ENCODE results near the gene CDH20. TPM values are rescaled to one million over a fixed set of nuclear protein-coding genes. Genes with fewer than 3 reads are reported as not detected.

CDH20 gene
- total RNA-seq, 1 donor from 2014 or later = not detected

GRCh38 chr18:61589053-61589723, 256.0 kb downstream of the CDH20 start:
- no peak for TF ChIP-seq CTCF (IDR thresholded peaks at IDR 0.05)
- H3K36me3 Mint-ChIP-seq (ENCODE audit: low read depth) = peaks cover 3% of the 10 kb centered on the region
- H3K27me3 Mint-ChIP-seq (ENCODE audit: low read depth) = no peaks in the 10 kb centered on the region
- no peak for DNase-seq (ENCODE audit: low spot score)
- peak overlapping the region; percentile 73 for H3K27ac Mint-ChIP-seq (ENCODE audit: unreplicated experiment)
- H3K4me3 Mint-ChIP-seq (ENCODE audit: unreplicated experiment) = no peak overlapping the region
- H3K4me1 Mint-ChIP-seq (ENCODE audit: low read depth) = peaks cover 41% of the 10 kb centered on the region
- no peaks in the 10 kb centered on the region for H3K9me3 Mint-ChIP-seq (ENCODE audit: low read depth)

- peaks cover 3% of the 10 kb centered on the region for H3K36me3 Mint-ChIP-seq (ENCODE audit: low read depth)
- H3K27me3 Mint-ChIP-seq (ENCODE audit: low read depth) = no peaks in the 10 kb centered on the region
- H3K27ac Mint-ChIP-seq (ENCODE audit: unreplicated experiment) = peak overlapping the region; percentile 73
- peaks cover 41% of the 10 kb centered on the region for H3K4me1 Mint-ChIP-seq (ENCODE audit: low read depth)
- no peak overlapping the region for H3K4me3 Mint-ChIP-seq (ENCODE audit: unreplicated experiment)
- DNase-seq (ENCODE audit: low spot score) = no peak
- no peaks in the 10 kb centered on the region for H3K9me3 Mint-ChIP-seq (ENCODE audit: low read depth)
- no peak for TF ChIP-seq CTCF (IDR thresholded peaks at IDR 0.05)
Observed at GRCh38 chr18:61589724-61590065, 256.5 kb downstream of the CDH20 start.

GRCh38 chr18:61591253-61591652, 258.0 kb downstream of the CDH20 start:
- Mint-ChIP-seq H3K4me1 (ENCODE audit: low read depth) (peaks cover 52% of the 10 kb centered on the region), H3K4me3 (ENCODE audit: unreplicated experiment) (no peak overlapping the region), H3K36me3 (ENCODE audit: low read depth) (peaks cover 3% of the 10 kb centered on the region), H3K27me3 (ENCODE audit: low read depth) (no peaks in the 10 kb centered on the region), H3K9me3 (ENCODE audit: low read depth) (no peaks in the 10 kb centered on the region), H3K27ac (ENCODE audit: unreplicated experiment) (peak overlapping the region; percentile 55)
- DNase-seq (ENCODE audit: low spot score) = no peak
- no peak for TF ChIP-seq CTCF (IDR thresholded peaks at IDR 0.05)

DNA sequence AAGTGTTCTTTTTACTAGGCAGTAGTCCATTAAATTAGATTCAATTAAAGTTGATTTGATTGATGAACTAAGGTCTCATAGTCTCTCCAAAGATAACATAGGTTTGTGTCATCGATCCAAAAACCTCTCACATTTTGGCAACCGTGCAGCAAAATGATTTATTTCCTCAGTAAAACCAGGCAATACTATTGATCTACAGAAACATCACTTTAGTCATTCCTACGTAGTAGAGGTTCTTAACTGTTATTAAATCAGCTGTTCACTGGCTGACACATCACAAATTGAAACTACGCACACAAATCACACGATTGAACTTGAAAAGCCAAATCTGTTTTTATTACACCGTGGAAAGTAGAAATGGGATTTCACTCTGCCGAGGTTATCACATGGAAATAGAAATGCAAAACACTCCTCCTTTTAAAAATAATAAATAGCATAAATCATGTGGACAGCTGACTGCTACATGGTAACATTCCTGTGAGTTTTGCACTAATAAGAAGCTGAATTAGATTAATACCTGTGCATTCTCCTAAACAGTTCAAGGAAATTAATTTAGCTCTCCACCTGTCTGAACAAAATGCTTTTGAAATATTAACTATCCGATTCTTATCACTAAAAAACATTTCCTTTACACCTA, 262.5 kb downstream of the CDH20 start:
- Mint-ChIP-seq H3K4me3 (ENCODE audit: unreplicated experiment) (no peak overlapping the region), H3K27ac (ENCODE audit: unreplicated experiment) (no peak overlapping the region), H3K36me3 (ENCODE audit: low read depth) (peaks cover 3% of the 10 kb centered on the region), H3K27me3 (ENCODE audit: low read depth) (no peaks in the 10 kb centered on the region), H3K4me1 (ENCODE audit: low read depth) (peaks cover 45% of the 10 kb centered on the region), H3K9me3 (ENCODE audit: low read depth) (no peaks in the 10 kb centered on the region)
- DNase-seq (ENCODE audit: low spot score) = no peak
- no peak for TF ChIP-seq CTCF (IDR thresholded peaks at IDR 0.05)

- no peaks in the 10 kb centered on the region for H3K27me3 Mint-ChIP-seq (ENCODE audit: low read depth)
- no peak for TF ChIP-seq CTCF (IDR thresholded peaks at IDR 0.05)
- peaks cover 3% of the 10 kb centered on the region for H3K36me3 Mint-ChIP-seq (ENCODE audit: low read depth)
- no peak overlapping the region for H3K4me3 Mint-ChIP-seq (ENCODE audit: unreplicated experiment)
- peaks cover 46% of the 10 kb centered on the region for H3K4me1 Mint-ChIP-seq (ENCODE audit: low read depth)
- no peak overlapping the region for H3K27ac Mint-ChIP-seq (ENCODE audit: unreplicated experiment)
- H3K9me3 Mint-ChIP-seq (ENCODE audit: low read depth) = no peaks in the 10 kb centered on the region
- no peak for DNase-seq (ENCODE audit: low spot score)
Observed at GRCh38 chr18:61596296-61596695, 263.1 kb downstream of the CDH20 start.

Measured in chondrocyte (in vitro differentiated cells).